ENCODE results near the gene KCNS3. TPM values are rescaled to one million over a fixed set of nuclear protein-coding genes. Genes with fewer than 3 reads are reported as not detected.

The KCNS3 gene
- total and polyA plus RNA-seq, 5 donors from 2014 or later, result not detected

DNA sequence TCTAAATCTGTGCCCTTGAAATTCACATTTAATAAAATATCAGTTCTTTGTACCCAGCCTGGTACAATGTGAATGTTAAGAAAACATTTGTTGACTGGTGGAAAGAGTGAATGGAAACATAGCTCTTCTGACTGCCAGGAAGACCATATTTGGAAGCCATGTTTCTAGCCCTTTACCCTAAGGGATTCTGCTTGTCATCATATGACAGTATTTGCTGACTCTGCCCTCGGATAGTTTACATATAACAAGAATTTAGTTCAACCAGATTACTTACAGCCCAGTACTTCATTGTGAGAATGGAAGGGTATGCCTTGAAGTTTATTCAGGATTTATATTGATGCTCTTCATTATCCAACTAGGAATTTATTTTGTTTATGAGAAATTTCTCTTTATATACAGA is 13.8 kb upstream of the KCNS3 start:
- no peaks in the 10 kb centered on the region for H3K4me1 ChIP-seq (ENCODE audit: control insufficient read depth, insufficient read depth, low read length, poor library complexity, severe bottlenecking)
- no peaks in the 10 kb centered on the region for H3K27me3 ChIP-seq (ENCODE audit: control insufficient read depth, insufficient read depth, low read length)

DNA sequence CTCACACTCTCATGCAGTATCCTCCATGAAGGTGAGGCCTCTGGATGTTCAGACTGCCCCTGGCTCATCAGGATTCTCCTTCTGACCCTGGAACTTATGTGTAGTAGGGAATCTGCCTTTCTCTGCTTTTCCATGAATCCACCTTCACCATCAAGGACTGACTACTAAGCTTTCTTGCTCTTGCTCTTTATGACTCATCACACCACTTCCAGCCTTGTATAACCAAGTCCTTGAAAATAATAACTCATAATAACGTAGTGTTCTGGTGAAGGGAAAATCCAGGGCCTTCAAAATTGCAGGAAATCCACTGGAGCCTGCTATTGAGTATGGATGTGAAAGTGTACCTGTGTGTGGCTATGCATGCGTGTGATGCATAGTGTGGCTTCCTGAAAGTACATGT is 11.3 kb upstream of the KCNS3 start:
- H3K36me3 Mint-ChIP-seq, result no peaks in the 10 kb centered on the region

More for the DNA sequence above, 13.8 kb upstream of the KCNS3 start:
- Mint-ChIP-seq H3K27ac (no peak overlapping the region), H3K4me3 (no peak overlapping the region), H3K36me3 (no peaks in the 10 kb centered on the region), H3K9me3 (peaks cover 0 to 5% (median 0%) of the 10 kb centered on the region in 7 donors), H3K27me3 (peaks cover 15% of the 10 kb centered on the region), H3K4me1 (no peaks in the 10 kb centered on the region)
- ATAC-seq (ENCODE audit: low read depth in 2 of 2) (no peak), DNase-seq (no peak)
- H3K36me3 ChIP-seq (ENCODE audit: control insufficient read depth, insufficient read depth, low read length), result no peaks in the 10 kb centered on the region
- H3K27ac ChIP-seq (ENCODE audit: insufficient read depth, low read length, poor library complexity, severe bottlenecking), result no peak overlapping the region
- H3K9me3 ChIP-seq (ENCODE audit: control insufficient read depth in 2 of 2, low read length in 2 of 2), result no peaks in the 10 kb centered on the region
- H3K4me3 ChIP-seq (ENCODE audit: low read depth, low read length), result no peak overlapping the region

DNA sequence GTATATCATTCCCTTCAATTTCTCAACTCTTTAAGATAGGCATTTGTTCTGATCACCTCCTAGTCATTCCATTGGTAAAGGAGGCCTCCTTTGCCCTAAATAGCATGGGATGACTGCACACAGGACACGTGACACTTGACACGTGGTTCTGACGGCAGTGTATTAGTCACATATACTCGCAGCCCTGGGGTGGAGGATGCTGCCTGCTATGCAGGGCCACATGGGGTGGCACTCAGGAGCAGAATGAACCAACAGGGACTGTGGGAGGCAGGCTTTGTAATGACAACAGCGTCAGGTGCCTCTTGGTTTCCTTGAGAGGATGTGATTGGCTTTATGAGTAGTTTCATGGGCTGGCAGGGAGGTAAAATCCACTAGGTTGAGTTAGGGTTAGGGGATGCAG is 9.3 kb upstream of the KCNS3 start:
- no peak overlapping the region for H3K4me3 Mint-ChIP-seq
- peaks cover 15% of the 10 kb centered on the region for H3K27me3 Mint-ChIP-seq
- no peaks in the 10 kb centered on the region for H3K36me3 Mint-ChIP-seq
- ATAC-seq (ENCODE audit: low read depth in 2 of 2) (no peak), DNase-seq (no peak)
- Histone ChIP-seq H3K9me3 (ENCODE audit: control insufficient read depth in 2 of 2, low read length in 2 of 2) (no peaks in the 10 kb centered on the region), H3K27ac (ENCODE audit: insufficient read depth, low read length, poor library complexity, severe bottlenecking) (no peak overlapping the region), H3K36me3 (ENCODE audit: control insufficient read depth, insufficient read depth, low read length) (no peaks in the 10 kb centered on the region), H3K4me1 (ENCODE audit: control insufficient read depth, insufficient read depth, low read length, poor library complexity, severe bottlenecking) (no peaks in the 10 kb centered on the region), H3K4me3 (ENCODE audit: low read depth, low read length) (no peak overlapping the region), H3K27me3 (ENCODE audit: control insufficient read depth, insufficient read depth, low read length) (no peaks in the 10 kb centered on the region)
- H3K9me3 Mint-ChIP-seq, result peaks cover 0 to 5% (median 0%) of the 10 kb centered on the region in 7 donors
- peaks cover 0 to 2% (median 0%) of the 10 kb centered on the region in 4 donors for H3K4me1 Mint-ChIP-seq
- H3K27ac Mint-ChIP-seq, result no peak overlapping the region

More for the DNA sequence above, 11.3 kb upstream of the KCNS3 start:
- Mint-ChIP-seq H3K9me3 (peaks cover 0 to 4% (median 0%) of the 10 kb centered on the region in 7 donors), H3K27ac (no peak overlapping the region), H3K27me3 (peaks cover 11% of the 10 kb centered on the region), H3K4me1 (no peaks in the 10 kb centered on the region), H3K4me3 (no peak overlapping the region)
- no peak for DNase-seq
- Histone ChIP-seq H3K9me3 (ENCODE audit: control insufficient read depth in 2 of 2, low read length in 2 of 2) (no peaks in the 10 kb centered on the region), H3K27ac (ENCODE audit: insufficient read depth, low read length, poor library complexity, severe bottlenecking) (no peak overlapping the region), H3K4me3 (ENCODE audit: low read depth, low read length) (no peak overlapping the region), H3K4me1 (ENCODE audit: control insufficient read depth, insufficient read depth, low read length, poor library complexity, severe bottlenecking) (no peaks in the 10 kb centered on the region), H3K27me3 (ENCODE audit: control insufficient read depth, insufficient read depth, low read length) (no peaks in the 10 kb centered on the region), H3K36me3 (ENCODE audit: control insufficient read depth, insufficient read depth, low read length) (no peaks in the 10 kb centered on the region)
- ATAC-seq (ENCODE audit: low read depth in 2 of 2), result no peak

DNA sequence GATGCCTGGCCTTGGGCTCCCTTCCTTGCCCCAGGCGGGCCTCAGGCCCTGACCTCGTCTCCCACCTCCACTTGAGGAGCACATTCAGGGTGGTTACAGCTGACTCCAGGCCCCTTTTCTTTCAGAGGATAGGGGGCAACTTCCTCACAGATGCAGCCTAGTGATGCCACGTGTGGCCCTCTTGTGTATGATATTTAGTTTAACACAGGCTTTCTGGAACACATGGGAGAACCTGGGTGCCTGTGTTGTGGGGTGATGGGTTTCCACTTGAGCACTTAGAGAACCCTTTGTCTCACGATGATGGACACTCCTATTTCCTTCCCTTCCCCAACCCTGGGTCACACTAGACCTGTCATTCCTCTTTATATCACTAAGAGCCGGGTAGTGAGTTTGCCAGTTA is 6.8 kb upstream of the KCNS3 start:
- H3K36me3 ChIP-seq (ENCODE audit: control insufficient read depth, insufficient read depth, low read length), result no peaks in the 10 kb centered on the region
- H3K9me3 Mint-ChIP-seq, result peaks cover 0 to 5% (median 0%) of the 10 kb centered on the region in 7 donors
- H3K27me3 Mint-ChIP-seq, result peaks cover 40% of the 10 kb centered on the region
- H3K27me3 ChIP-seq (ENCODE audit: control insufficient read depth, insufficient read depth, low read length), result peaks cover 4% of the 10 kb centered on the region
- H3K27ac Mint-ChIP-seq, result no peak overlapping the region
- H3K36me3 Mint-ChIP-seq, result no peaks in the 10 kb centered on the region
- ATAC-seq (ENCODE audit: low read depth in 2 of 2), result no peak
- DNase-seq, result no peak
- H3K27ac ChIP-seq (ENCODE audit: insufficient read depth, low read length, poor library complexity, severe bottlenecking), result no peak overlapping the region
- H3K4me3 ChIP-seq (ENCODE audit: low read depth, low read length), result no peak overlapping the region
- H3K9me3 ChIP-seq (ENCODE audit: control insufficient read depth in 2 of 2, low read length in 2 of 2), result no peaks in the 10 kb centered on the region
- peaks cover 0 to 2% (median under 1%) of the 10 kb centered on the region in 4 donors for H3K4me1 Mint-ChIP-seq
- no peaks in the 10 kb centered on the region for H3K4me1 ChIP-seq (ENCODE audit: control insufficient read depth, insufficient read depth, low read length, poor library complexity, severe bottlenecking)
- H3K4me3 Mint-ChIP-seq, result no peak overlapping the region

DNA sequence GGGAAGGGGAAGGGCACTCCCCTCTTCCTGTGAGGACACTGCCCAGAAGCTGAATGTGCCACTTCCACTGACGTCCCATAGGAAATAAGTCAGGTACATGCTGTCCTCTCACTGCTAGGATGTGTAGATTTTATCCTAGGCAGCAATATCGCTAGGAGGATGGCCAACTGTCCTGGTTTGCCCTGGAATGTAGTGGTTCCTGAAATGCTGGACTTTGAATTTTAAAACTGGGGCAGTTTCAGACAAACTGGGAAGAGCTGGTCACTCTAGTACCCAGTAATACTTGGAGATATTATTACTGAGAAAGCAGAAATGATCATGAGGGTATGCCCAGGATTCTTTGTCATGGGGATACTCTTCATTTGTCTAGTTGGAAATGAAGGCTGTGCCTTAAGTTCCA is 5.4 kb upstream of the KCNS3 start:
- ATAC-seq (ENCODE audit: low read depth in 2 of 2) (no peak), DNase-seq (no peak)
- peaks cover 10% of the 10 kb centered on the region for H3K27me3 ChIP-seq (ENCODE audit: control insufficient read depth, insufficient read depth, low read length)
- Mint-ChIP-seq H3K4me3 (no peak overlapping the region), H3K4me1 (peaks cover 0 to 11% (median 4%) of the 10 kb centered on the region in 4 donors), H3K27me3 (peaks cover 54% of the 10 kb centered on the region), H3K36me3 (no peaks in the 10 kb centered on the region), H3K9me3 (peaks cover 0 to 5% (median 0%) of the 10 kb centered on the region in 7 donors), H3K27ac (no peak overlapping the region)
- no peaks in the 10 kb centered on the region for H3K9me3 ChIP-seq (ENCODE audit: control insufficient read depth in 2 of 2, low read length in 2 of 2)
- peaks cover 5% of the 10 kb centered on the region for H3K4me1 ChIP-seq (ENCODE audit: control insufficient read depth, insufficient read depth, low read length, poor library complexity, severe bottlenecking)
- H3K36me3 ChIP-seq (ENCODE audit: control insufficient read depth, insufficient read depth, low read length), result no peaks in the 10 kb centered on the region
- no peak overlapping the region for H3K27ac ChIP-seq (ENCODE audit: insufficient read depth, low read length, poor library complexity, severe bottlenecking)
- no peak overlapping the region for H3K4me3 ChIP-seq (ENCODE audit: low read depth, low read length)

DNA sequence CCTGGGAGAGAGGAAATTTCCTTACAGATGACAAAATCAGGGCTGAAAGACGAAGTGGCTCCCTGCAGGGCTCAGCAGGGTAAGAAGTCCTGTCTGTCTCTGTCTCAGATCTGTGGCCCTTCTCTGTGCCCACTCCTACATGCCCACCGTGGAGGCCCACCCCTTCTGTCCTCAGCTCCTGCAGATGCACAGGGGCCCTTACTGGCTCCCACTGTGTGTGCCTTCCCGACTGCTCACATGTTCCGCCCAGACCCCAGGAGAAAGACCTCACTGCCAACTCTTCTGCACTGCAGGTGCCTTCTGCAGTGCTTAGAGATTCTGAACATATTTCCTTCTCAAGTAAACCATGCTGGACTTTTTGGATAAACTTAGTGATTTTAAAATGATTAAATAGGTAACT is 1.9 kb upstream of the KCNS3 start:
- peaks cover 27% of the 10 kb centered on the region for H3K27me3 ChIP-seq (ENCODE audit: control insufficient read depth, insufficient read depth, low read length)

DNA sequence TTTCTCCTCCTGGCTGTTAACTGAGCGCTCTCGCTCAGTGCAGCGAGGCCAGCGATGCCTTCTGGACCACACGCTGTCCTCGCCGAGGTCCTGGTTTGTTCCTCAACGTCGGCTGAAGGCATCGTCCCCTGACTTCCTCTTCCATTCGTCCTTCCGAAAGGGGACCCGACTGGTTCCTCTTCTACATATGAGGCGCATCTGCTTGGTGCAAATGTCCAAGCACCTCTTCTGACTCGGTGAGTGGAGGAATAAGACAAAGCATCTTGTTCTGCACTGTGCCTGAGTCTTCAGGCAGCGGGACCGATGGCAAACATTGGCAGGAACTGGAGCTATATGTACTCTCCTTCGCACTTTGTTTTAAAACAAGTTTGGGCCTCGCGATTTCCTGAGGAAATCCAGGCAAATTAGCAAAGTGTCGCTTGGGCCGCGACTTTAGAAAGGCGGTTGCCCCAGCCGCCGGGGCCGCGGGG is 621 bp upstream of the KCNS3 start:
- H3K27me3 Mint-ChIP-seq, result peaks cover 83% of the 10 kb centered on the region
- Histone ChIP-seq H3K4me3 (ENCODE audit: low read depth, low read length) (no peak overlapping the region), H3K27me3 (ENCODE audit: control insufficient read depth, insufficient read depth, low read length) (peaks cover 28% of the 10 kb centered on the region), H3K9me3 (ENCODE audit: control insufficient read depth in 2 of 2, low read length in 2 of 2) (no peaks in the 10 kb centered on the region), H3K4me1 (ENCODE audit: control insufficient read depth, insufficient read depth, low read length, poor library complexity, severe bottlenecking) (peaks cover 18% of the 10 kb centered on the region), H3K27ac (ENCODE audit: insufficient read depth, low read length, poor library complexity, severe bottlenecking) (no peak overlapping the region), H3K36me3 (ENCODE audit: control insufficient read depth, insufficient read depth, low read length) (no peaks in the 10 kb centered on the region)
- ATAC-seq (ENCODE audit: low read depth in 2 of 2) (no peak), DNase-seq (peak in 1 of 3 donors; percentile 3)
- peaks cover 0 to 28% (median 7%) of the 10 kb centered on the region in 4 donors for H3K4me1 Mint-ChIP-seq
- H3K9me3 Mint-ChIP-seq, result peaks cover 0 to 4% (median 0%) of the 10 kb centered on the region in 7 donors
- H3K36me3 Mint-ChIP-seq, result no peaks in the 10 kb centered on the region
- peak overlapping the region; percentile 12 to 75 (median 51) for H3K4me3 Mint-ChIP-seq
- H3K27ac Mint-ChIP-seq, result no peak overlapping the region

More for the DNA sequence above, 1.9 kb upstream of the KCNS3 start:
- H3K4me1 Mint-ChIP-seq, result peaks cover 0 to 28% (median 7%) of the 10 kb centered on the region in 4 donors
- H3K27me3 Mint-ChIP-seq, result peaks cover 71% of the 10 kb centered on the region
- no peaks in the 10 kb centered on the region for H3K36me3 ChIP-seq (ENCODE audit: control insufficient read depth, insufficient read depth, low read length)
- H3K9me3 ChIP-seq (ENCODE audit: control insufficient read depth in 2 of 2, low read length in 2 of 2), result no peaks in the 10 kb centered on the region
- H3K27ac ChIP-seq (ENCODE audit: insufficient read depth, low read length, poor library complexity, severe bottlenecking), result no peak overlapping the region
- DNase-seq (no peak), ATAC-seq (ENCODE audit: low read depth in 2 of 2) (no peak)
- peaks cover 18% of the 10 kb centered on the region for H3K4me1 ChIP-seq (ENCODE audit: control insufficient read depth, insufficient read depth, low read length, poor library complexity, severe bottlenecking)
- H3K4me3 Mint-ChIP-seq, result peak overlapping the region in 3 of 4 donors; percentile 9 to 48 (median 32)
- no peaks in the 10 kb centered on the region for H3K36me3 Mint-ChIP-seq
- no peak overlapping the region for H3K4me3 ChIP-seq (ENCODE audit: low read depth, low read length)
- no peak overlapping the region for H3K27ac Mint-ChIP-seq
- peaks cover 0 to 4% (median 0%) of the 10 kb centered on the region in 7 donors for H3K9me3 Mint-ChIP-seq

Measured in CD4-positive, CD25-positive, alpha-beta regulatory T cell (primary cell).